Measurements from ENCODE around the gene GPX3.
A peak's percentile ranks its signal among the peaks of the same experiment; 100 is the strongest.

Gene GPX3

GRCh38 chr5:151048526-151048925 is 28.1 kb downstream of the GPX3 start:
- Histone ChIP-seq H3K9me3 (ENCODE audit: insufficient read depth, low read length) (no peaks in the 10 kb centered on the region), H3K79me2 (ENCODE audit: low read length) (peaks cover 3% of the 10 kb centered on the region; the same call in 1 of the 2 replicates), H3K4me1 (ENCODE audit: low read length) (0 out of 2 replicates have a peak, but pooled peaks cover 4% of the 10 kb centered on the region), H2AFZ (ENCODE audit: low read depth, low read length) (no peak overlapping the region), H4K20me1 (ENCODE audit: insufficient read depth, low read length) (peaks cover 42% of the 10 kb centered on the region), H3K9ac (ENCODE audit: low read length) (no peak overlapping the region), H3K4me2 (ENCODE audit: low read length) (no peak overlapping the region), H3K4me3 (ENCODE audit: low read length) (no peak overlapping the region), H3K27ac (ENCODE audit: low read length) (no peak overlapping the region), H3K27me3 (ENCODE audit: low read depth, low read length) (no peaks in the 10 kb centered on the region), H3K36me3 (replicated peaks; ENCODE audit: low read depth, low read length) (peaks cover 63% of the 10 kb centered on the region)
- TF ChIP-seq EZH2phosphoT487 (IDR thresholded peaks at IDR 0.05; ENCODE audit: low read depth) (no peak), CTCF (IDR thresholded peaks at IDR 0.05; ENCODE audit: low read depth, low read length) (peak; percentile 23)

GRCh38 chr5:151051066-151051930 is 30.9 kb downstream of the GPX3 start:
- Histone ChIP-seq H4K20me1 (ENCODE audit: insufficient read depth, low read length) (peaks cover 52% of the 10 kb centered on the region), H3K27me3 (ENCODE audit: low read depth, low read length) (no peaks in the 10 kb centered on the region), H3K4me3 (ENCODE audit: low read length) (no peak overlapping the region), H3K36me3 (replicated peaks; ENCODE audit: low read depth, low read length) (peaks cover 72% of the 10 kb centered on the region), H3K4me1 (ENCODE audit: low read length) (0 out of 2 replicates have a peak, but pooled peaks cover 5% of the 10 kb centered on the region), H3K9ac (ENCODE audit: low read length) (no peak overlapping the region), H2AFZ (ENCODE audit: low read depth, low read length) (no peak overlapping the region), H3K79me2 (ENCODE audit: low read length) (peaks cover 17% of the 10 kb centered on the region; the same call in 1 of the 2 replicates), H3K27ac (ENCODE audit: low read length) (peak overlapping the region; percentile 19; the same call in 1 of the 2 replicates), H3K4me2 (ENCODE audit: low read length) (no peak overlapping the region), H3K9me3 (ENCODE audit: insufficient read depth, low read length) (no peaks in the 10 kb centered on the region)
- TF ChIP-seq EZH2phosphoT487 (IDR thresholded peaks at IDR 0.05; ENCODE audit: low read depth), result no peak
- TF ChIP-seq CTCF (IDR thresholded peaks at IDR 0.05; ENCODE audit: low read depth, low read length), result peak; percentile 78

GRCh38 chr5:151051931-151052608 is 31.7 kb downstream of the GPX3 start:
- Histone ChIP-seq H3K36me3 (replicated peaks; ENCODE audit: low read depth, low read length) (peaks cover 72% of the 10 kb centered on the region), H3K27ac (ENCODE audit: low read length) (peak overlapping the region; percentile 19; the same call in 1 of the 2 replicates), H3K79me2 (ENCODE audit: low read length) (peaks cover 23% of the 10 kb centered on the region; the same call in 1 of the 2 replicates), H3K4me3 (ENCODE audit: low read length) (no peak overlapping the region), H2AFZ (ENCODE audit: low read depth, low read length) (no peak overlapping the region), H3K9ac (ENCODE audit: low read length) (no peak overlapping the region), H3K27me3 (ENCODE audit: low read depth, low read length) (no peaks in the 10 kb centered on the region), H3K4me2 (ENCODE audit: low read length) (no peak overlapping the region), H3K9me3 (ENCODE audit: insufficient read depth, low read length) (no peaks in the 10 kb centered on the region), H3K4me1 (ENCODE audit: low read length) (0 out of 2 replicates have a peak, but pooled peaks cover 9% of the 10 kb centered on the region), H4K20me1 (ENCODE audit: insufficient read depth, low read length) (peaks cover 58% of the 10 kb centered on the region)
- no peak for TF ChIP-seq EZH2phosphoT487 (IDR thresholded peaks at IDR 0.05; ENCODE audit: low read depth)
- no peak for TF ChIP-seq CTCF (IDR thresholded peaks at IDR 0.05; ENCODE audit: low read depth, low read length)

- peaks cover 54% of the 10 kb centered on the region for H4K20me1 ChIP-seq (ENCODE audit: insufficient read depth, low read length)
- H3K27me3 ChIP-seq (ENCODE audit: low read depth, low read length), result no peaks in the 10 kb centered on the region
- H3K4me2 ChIP-seq (ENCODE audit: low read length), result no peak overlapping the region
- TF ChIP-seq EZH2phosphoT487 (IDR thresholded peaks at IDR 0.05; ENCODE audit: low read depth), result no peak
- TF ChIP-seq CTCF (IDR thresholded peaks at IDR 0.05; ENCODE audit: low read depth, low read length), result no peak
- H3K4me3 ChIP-seq (ENCODE audit: low read length), result no peak overlapping the region
- H3K4me1 ChIP-seq (ENCODE audit: low read length), result 0 out of 2 replicates have a peak, but pooled peaks cover 9% of the 10 kb centered on the region
- peaks cover 31% of the 10 kb centered on the region for H3K79me2 ChIP-seq (ENCODE audit: low read length)
- no peaks in the 10 kb centered on the region for H3K9me3 ChIP-seq (ENCODE audit: insufficient read depth, low read length)
- peaks cover 70% of the 10 kb centered on the region for H3K36me3 ChIP-seq (replicated peaks; ENCODE audit: low read depth, low read length)
- H3K27ac ChIP-seq (ENCODE audit: low read length), result no peak overlapping the region; the same call in 1 of the 2 replicates
- no peak overlapping the region for H2AFZ ChIP-seq (ENCODE audit: low read depth, low read length)
- H3K9ac ChIP-seq (ENCODE audit: low read length), result no peak overlapping the region
Observed at GRCh38 chr5:151052836-151053235, 32.4 kb downstream of the GPX3 start.

Measured in OCI-LY3 (cell line).